Spinal cord (tissue), 10 donors: ENCODE results near the gene ATP6V0C. TPM values are rescaled to one million over a fixed set of nuclear protein-coding genes. Genes with fewer than 3 reads are reported as not detected.

Source experiments
- DNase-seq, 6 donors: peaks; one replicate each; pipeline versions ENCODE4 v3.0.0 to v3.0.0-alpha.2; 2013 to 2015; ENCODE audit warnings: low spot score in 6 of 6, low read depth in 4 of 6
- H3K27ac ChIP-seq: one replicate; pipeline ENCODE4 v1.5.1; 2013; ENCODE audit warnings: low read depth, low read length, control low read depth
- H3K27me3 ChIP-seq: one replicate; pipeline ENCODE4 v1.6.1; 2013; ENCODE audit warnings: low read length; ENCODE audit not compliant: control insufficient read depth, insufficient read depth
- H3K36me3 ChIP-seq: one replicate; pipeline ENCODE4 v1.6.1; 2013; ENCODE audit warnings: low read length; ENCODE audit not compliant: control insufficient read depth, insufficient read depth
- H3K4me1 ChIP-seq: one replicate; pipeline ENCODE4 v1.6.1; 2013; ENCODE audit warnings: low read length; ENCODE audit not compliant: control insufficient read depth, insufficient read depth
- H3K4me3 ChIP-seq: one replicate; pipeline ENCODE4 v1.5.1; 2013; ENCODE audit warnings: low read depth, low read length, control low read depth
- H3K9me3 ChIP-seq: one replicate; pipeline ENCODE4 v1.6.1; 2013; ENCODE audit warnings: low read length; ENCODE audit not compliant: control insufficient read depth, insufficient read depth
- WGBS: methylation state at CpG from one replicate; pipeline ENCODE4 v1.1.5; 2013; ENCODE audit warnings: missing lambda C conversion rate; ENCODE audit not compliant: insufficient coverage; 5-methylcytosine and 5-hydroxymethylcytosine counted together
- polyA plus RNA-seq, 2 donors: library from polyadenylated mRNA; unstranded; fragments of 120-200 nt; gene quantifications; one replicate each; pipeline ENCODE4 v1.2.1, GENCODE V29; 2013; ENCODE audit not compliant: insufficient read length in 2 of 2
- total RNA-seq, 2 donors: library from RNA; depleted of rRNA in 1 of 2; stranded (reverse); fragments of 120-200 nt in 1 of 2; fragments of >200 nt in 1 of 2; gene quantifications; one replicate each; pipeline versions ENCODE4 v1.2.3 to v1.2.4, GENCODE V29; 2013 to 2014
- donor health status: healthy.

The ATP6V0C gene
- total and polyA plus RNA-seq, 4 donors, result 42.6 to 659 (median 345) TPM

- Histone ChIP-seq H3K27ac (no peak overlapping the region), H3K36me3 (peaks cover 37% of the 10 kb centered on the region), H3K9me3 (no peaks in the 10 kb centered on the region), H3K4me3 (no peak overlapping the region), H3K4me1 (peaks cover 19% of the 10 kb centered on the region), H3K27me3 (no peaks in the 10 kb centered on the region)
- 80% methylated on average over 12 of the region's 14 CpGs for WGBS
- no peak for DNase-seq
These were observed 6.6 kb upstream of the ATP6V0C start for GRCh38 chr16:2507052-2507659.

- Histone ChIP-seq H3K9me3 (no peaks in the 10 kb centered on the region), H3K4me3 (no peak overlapping the region), H3K27me3 (no peaks in the 10 kb centered on the region), H3K4me1 (peaks cover 19% of the 10 kb centered on the region), H3K36me3 (peaks cover 32% of the 10 kb centered on the region), H3K27ac (no peak overlapping the region)
- no peak for DNase-seq
- 94% methylated on average over 9 of the region's 11 CpGs for WGBS
These were observed 6.1 kb upstream of the ATP6V0C start for GRCh38 chr16:2507665-2508064.

- no peak overlapping the region for H3K4me3 ChIP-seq
- 86% methylated on average over 16 of the region's 18 CpGs for WGBS
- no peaks in the 10 kb centered on the region for H3K9me3 ChIP-seq
- H3K27ac ChIP-seq, result no peak overlapping the region
- H3K27me3 ChIP-seq, result no peaks in the 10 kb centered on the region
- peaks cover 28% of the 10 kb centered on the region for H3K36me3 ChIP-seq
- peaks cover 22% of the 10 kb centered on the region for H3K4me1 ChIP-seq
- no peak for DNase-seq
These were observed 4.9 kb upstream of the ATP6V0C start for GRCh38 chr16:2508722-2509400.

- peak in 2 of 6 donors; percentile 46 to 47 for DNase-seq
- Histone ChIP-seq H3K36me3 (peaks cover 29% of the 10 kb centered on the region), H3K27ac (no peak overlapping the region), H3K4me1 (peaks cover 40% of the 10 kb centered on the region), H3K27me3 (no peaks in the 10 kb centered on the region), H3K9me3 (no peaks in the 10 kb centered on the region), H3K4me3 (no peak overlapping the region)
- 38% methylated on average over 24 of the region's 24 CpGs for WGBS
These were observed 2.5 kb upstream of the ATP6V0C start for GRCh38 chr16:2511128-2511800.

- H3K27ac ChIP-seq, result peak overlapping the region; percentile 63
- no peaks in the 10 kb centered on the region for H3K27me3 ChIP-seq
- H3K4me3 ChIP-seq, result no peak overlapping the region
- no peaks in the 10 kb centered on the region for H3K9me3 ChIP-seq
- DNase-seq, result no peak
- H3K4me1 ChIP-seq, result peaks cover 49% of the 10 kb centered on the region
- H3K36me3 ChIP-seq, result peaks cover 29% of the 10 kb centered on the region
- 87% methylated on average over 17 of the region's 17 CpGs for WGBS
These were observed 1.6 kb upstream of the ATP6V0C start for GRCh38 chr16:2511996-2512734.

GRCh38 chr16:2512735-2513404 is 882 bp upstream of the ATP6V0C start:
- Histone ChIP-seq H3K9me3 (no peaks in the 10 kb centered on the region), H3K4me1 (peaks cover 56% of the 10 kb centered on the region), H3K27ac (peak overlapping the region; percentile 63), H3K36me3 (peaks cover 27% of the 10 kb centered on the region), H3K4me3 (peak overlapping the region; percentile 61), H3K27me3 (no peaks in the 10 kb centered on the region)
- WGBS, result 10% methylated on average over 12 of the region's 15 CpGs
- DNase-seq, result peak in 1 of 6 donors; percentile 43

GRCh38 chr16:2514333-2515179 is 804 bp downstream of the ATP6V0C start:
- DNase-seq, result peak in 1 of 6 donors; percentile 12
- Histone ChIP-seq H3K9me3 (no peaks in the 10 kb centered on the region), H3K27ac (peak overlapping the region; percentile 79), H3K4me1 (peaks cover 73% of the 10 kb centered on the region), H3K36me3 (peaks cover 35% of the 10 kb centered on the region), H3K4me3 (peak overlapping the region; percentile 78), H3K27me3 (no peaks in the 10 kb centered on the region)
- under 1% methylated on average over 58 of the region's 63 CpGs for WGBS

GRCh38 chr16:2515180-2515851 is 1.6 kb downstream of the ATP6V0C start:
- DNase-seq, result no peak
- peak overlapping the region; percentile 52 for H3K27ac ChIP-seq
- H3K9me3 ChIP-seq, result no peaks in the 10 kb centered on the region
- no peaks in the 10 kb centered on the region for H3K27me3 ChIP-seq
- peaks cover 78% of the 10 kb centered on the region for H3K4me1 ChIP-seq
- 59% methylated on average over 9 of the region's 14 CpGs for WGBS
- peaks cover 37% of the 10 kb centered on the region for H3K36me3 ChIP-seq
- H3K4me3 ChIP-seq, result peak overlapping the region; percentile 78
